Spleen (tissue), 7 donors: Measurements from ENCODE around the gene LRCH1.

ENCODE experiments used
- CTCF ChIP-seq, 11 experiments: fragments of 200-600 bp in 7 of 11; fragments of 450-650 bp in 4 of 11; sonication (generic) in 4 of 11; IDR thresholded peaks in 8 of 11; conservative IDR thresholded peaks in 3 of 11; 1 replicate in 7 of 11; 2 replicates in 4 of 11; pipeline versions ENCODE4 v1.4.0 to v1.8.0; 2016 to 2021; ENCODE audit warnings: antibody characterized with exemption in 11 of 11, inconsistent platforms in 4 of 11, mild to moderate bottlenecking in 1 of 11
- POLR2A ChIP-seq, 3 donors: fragments of 450-650 bp; IDR thresholded peaks; one replicate each; pipeline ENCODE4 v1.5.1; 2017; ENCODE audit warnings: antibody characterized with exemption in 3 of 3, mild to moderate bottlenecking in 1 of 3
- POLR2AphosphoS5 ChIP-seq, 3 donors: sonication (generic); formaldehyde crosslinking; IDR thresholded peaks; one replicate each; pipeline ENCODE4 v1.5.1; 2017; ENCODE audit warnings: antibody characterized with exemption in 3 of 3
- donor health status: DM: no; HTN: no; CAD: no; lungs with moderate emphysema.
- donor health status: DM: no; HTN: no; CAD: no.
- donor health status: DM: no; HTN: no; CAD: no.

GRCh38 chr13:46743191-46743590 lies 190.2 kb downstream of the LRCH1 start:
- TF ChIP-seq POLR2A (IDR thresholded peaks at IDR 0.05) (no peak), CTCF (IDR thresholded peaks at IDR 0.05 in 8 of 11, conservative IDR thresholded peaks at IDR 0.05 in 3 of 11) (no peak), POLR2AphosphoS5 (IDR thresholded peaks at IDR 0.05) (no peak)
